ENCODE measurements around the gene WWOX.

WWOX gene

GRCh38 chr16:78630102-78630501 is 530.6 kb downstream of the WWOX start:
- no peak for DNase-seq

- no peak for DNase-seq
Observed at GRCh38 chr16:78633551-78633950, 534.1 kb downstream of the WWOX start.

GRCh38 chr16:78635807-78636206 is 536.4 kb downstream of the WWOX start:
- DNase-seq = no peak

- DNase-seq = no peak
Observed at GRCh38 chr16:78638371-78638770, 538.9 kb downstream of the WWOX start.

- DNase-seq = no peak
Observed at GRCh38 chr16:78639775-78640174, 540.3 kb downstream of the WWOX start.

GRCh38 chr16:78640886-78641285 is 541.4 kb downstream of the WWOX start:
- DNase-seq = no peak

- DNase-seq = no peak
Observed at GRCh38 chr16:78641433-78641832, 542.0 kb downstream of the WWOX start.

GRCh38 chr16:78642621-78643285 is 543.3 kb downstream of the WWOX start:
- no peak for DNase-seq

- DNase-seq = no peak
Observed at GRCh38 chr16:78645657-78646056, 546.2 kb downstream of the WWOX start.

GRCh38 chr16:78647019-78647418 is 547.6 kb downstream of the WWOX start:
- DNase-seq = no peak

- DNase-seq = no peak
Observed at GRCh38 chr16:78647491-78647890, 548.0 kb downstream of the WWOX start.

GRCh38 chr16:78648517-78648916 is 549.1 kb downstream of the WWOX start:
- no peak for DNase-seq

GRCh38 chr16:78650339-78651074 is 551.1 kb downstream of the WWOX start:
- no peak for DNase-seq

GRCh38 chr16:78654929-78655328 is 555.5 kb downstream of the WWOX start:
- DNase-seq = no peak

- no peak for DNase-seq
Observed at GRCh38 chr16:78655331-78656113, 556.1 kb downstream of the WWOX start.

- no peak for DNase-seq
Observed at GRCh38 chr16:78656887-78657286, 557.4 kb downstream of the WWOX start.

- no peak for DNase-seq
Observed at GRCh38 chr16:78659216-78659615, 559.8 kb downstream of the WWOX start.

GRCh38 chr16:78659668-78660217 is 560.3 kb downstream of the WWOX start:
- DNase-seq = no peak

- DNase-seq = no peak
Observed at GRCh38 chr16:78660795-78661194, 561.3 kb downstream of the WWOX start.

- DNase-seq = no peak
Observed at GRCh38 chr16:78663690-78664089, 564.2 kb downstream of the WWOX start.

- DNase-seq = no peak
Observed at GRCh38 chr16:78664811-78665772, 565.6 kb downstream of the WWOX start.

- DNase-seq = no peak
Observed at GRCh38 chr16:78666318-78666717, 566.9 kb downstream of the WWOX start.

Measured in T-helper 1 cell (primary cell).